Liver (tissue), 9 donors: ENCODE results near the gene PLEKHN1. TPM values are rescaled to one million over a fixed set of nuclear protein-coding genes. Genes with fewer than 3 reads are reported as not detected.

Experiments
- DNase-seq: peaks from one replicate; pipeline ENCODE4 v3.0.0-alpha.2; 2017; ENCODE audit warnings: low spot score
- H3K27ac ChIP-seq, 2 donors: one replicate each; pipeline ENCODE4 v1.7.0; 2013; ENCODE audit warnings: inconsistent platforms in 2 of 2, low read length in 2 of 2, control low read depth in 1 of 2, low read depth in 1 of 2, mild to moderate bottlenecking in 1 of 2
- H3K27me3 ChIP-seq, 4 donors: one replicate each; pipeline versions ENCODE4 v1.6.1 to v1.7.0; 2013; ENCODE audit warnings: low read length in 3 of 4, inconsistent platforms in 1 of 4, mild to moderate bottlenecking in 1 of 4, moderate library complexity in 1 of 4; ENCODE audit not compliant: control insufficient read depth in 4 of 4, insufficient read depth in 4 of 4
- H3K36me3 ChIP-seq, 4 donors: one replicate each; pipeline versions ENCODE4 v1.6.1 to v1.7.0; 2013; ENCODE audit warnings: low read length in 3 of 4, mild to moderate bottlenecking in 3 of 4, low read depth in 1 of 4, moderate library complexity in 1 of 4; ENCODE audit not compliant: control insufficient read depth in 4 of 4, insufficient read depth in 3 of 4
- H3K4me1 ChIP-seq, 4 donors: one replicate each; pipeline versions ENCODE4 v1.6.1 to v1.7.0; 2013; ENCODE audit warnings: low read length in 3 of 4, mild to moderate bottlenecking in 3 of 4, moderate library complexity in 1 of 4; ENCODE audit not compliant: control insufficient read depth in 4 of 4, insufficient read depth in 4 of 4
- H3K4me3 ChIP-seq, 3 donors: one replicate each; pipeline versions ENCODE4 v1.6.1 to v1.7.0; 2013; ENCODE audit warnings: low read length in 3 of 3, control low read depth in 1 of 3, low read depth in 1 of 3, mild to moderate bottlenecking in 1 of 3
- H3K9ac ChIP-seq, 2 donors: one replicate each; pipeline ENCODE4 v1.7.0; 2013; ENCODE audit warnings: low read length in 2 of 2, mild to moderate bottlenecking in 2 of 2, moderate library complexity in 2 of 2, control low read depth in 1 of 2, low read depth in 1 of 2
- H3K9me3 ChIP-seq, 4 donors: one replicate each; pipeline versions ENCODE4 v1.6.1 to v1.7.0; 2013; ENCODE audit warnings: low read length in 3 of 4; ENCODE audit not compliant: control insufficient read depth in 4 of 4
- EGR1 ChIP-seq, 2 donors: IDR thresholded peaks; 2 replicates each; pipeline ENCODE4 v1.6.1; 2016 to 2018; ENCODE audit warnings: antibody characterized with exemption in 2 of 2, low read depth in 2 of 2
- FOXA1 ChIP-seq: IDR thresholded peaks from 2 replicates; pipeline ENCODE4 v1.6.1; 2016; ENCODE audit warnings: antibody characterized with exemption
- FOXA2 ChIP-seq: IDR thresholded peaks from 2 replicates; pipeline ENCODE4 v1.6.1; 2016; ENCODE audit warnings: antibody characterized with exemption
- HNF4A ChIP-seq, 2 donors: conservative IDR thresholded peaks; 2 replicates each; pipeline ENCODE4 v1.6.1; 2016; ENCODE audit warnings: antibody characterized with exemption in 2 of 2, mild to moderate bottlenecking in 2 of 2
- HNF4G ChIP-seq: IDR thresholded peaks from 2 replicates; pipeline ENCODE4 v1.6.1; 2016; ENCODE audit warnings: antibody characterized with exemption
- RAD21 ChIP-seq, 2 donors: IDR thresholded peaks; 2 replicates each; pipeline ENCODE4 v1.6.1; 2016; ENCODE audit warnings: antibody characterized with exemption in 2 of 2, mild to moderate bottlenecking in 2 of 2
- REST ChIP-seq: IDR thresholded peaks from 2 replicates; pipeline ENCODE4 v1.6.1; 2016; ENCODE audit warnings: antibody characterized with exemption, mild to moderate bottlenecking
- RXRA ChIP-seq, 2 donors: IDR thresholded peaks; 2 replicates each; pipeline ENCODE4 v1.6.1; 2017 to 2018; ENCODE audit warnings: antibody characterized with exemption in 2 of 2, mild to moderate bottlenecking in 1 of 2
- SP1 ChIP-seq: IDR thresholded peaks from 2 replicates; pipeline ENCODE4 v1.6.1; 2018; ENCODE audit warnings: antibody characterized with exemption, mild to moderate bottlenecking
- TAF1 ChIP-seq: conservative IDR thresholded peaks from 2 replicates; pipeline ENCODE4 v1.6.1; 2016; ENCODE audit warnings: antibody characterized with exemption, mild to moderate bottlenecking
- YY1 ChIP-seq: IDR thresholded peaks from 2 replicates; pipeline ENCODE4 v1.6.1; 2016; ENCODE audit warnings: antibody characterized with exemption, mild to moderate bottlenecking
- ZBTB33 ChIP-seq: IDR thresholded peaks from 2 replicates; pipeline ENCODE4 v1.6.1; 2016; ENCODE audit warnings: antibody characterized with exemption
- WGBS: extraction: QIAGEN DNeasy Blood & Tissue Kit; methylation state at CpG from one replicate; pipeline ENCODE4 v1.1.7; 2013; 5-methylcytosine and 5-hydroxymethylcytosine counted together
- polyA plus RNA-seq, 2 donors: library from polyadenylated mRNA; stranded (reverse) in 1 of 2; unstranded in 1 of 2; fragments of 200-250 nt in 1 of 2; fragments of >200 nt in 1 of 2; fragmentation: Nextera tagmentation in 1 of 2; extraction: Ambion mirVana in 1 of 2; gene quantifications; one replicate each; pipeline versions ENCODE4 v1.2.1 to v1.2.3, GENCODE V29; 2013 to 2015
- total RNA-seq, 2 donors: library from RNA; depleted of rRNA; stranded (reverse); fragments of >200 nt; gene quantifications; one replicate each; pipeline ENCODE4 v1.2.3, GENCODE V29; 2014
- TF ChIP-seq, protein P1 (sequence below): fragments of 150-350 bp; IDR thresholded peaks from 2 replicates; pipeline ENCODE4 v1.5.1; 2017; ENCODE audit warnings: improper control_type of control experiment, low read depth, low read length; ENCODE audit not compliant: missing input control
- TF ChIP-seq, protein P2 (sequence below): IDR thresholded peaks from 2 replicates; pipeline ENCODE4 v1.6.1; 2016; ENCODE audit warnings: antibody characterized with exemption
- TF ChIP-seq, protein P3 (sequence below): IDR thresholded peaks from 2 replicates; pipeline ENCODE4 v1.6.1; 2016; ENCODE audit warnings: antibody characterized with exemption
- donor health status: healthy.
- donor health status: healthy.
- donor health status: healthy.
- donor health status: healthy.
- donor health status: healthy.

The PLEKHN1 gene
- total and polyA plus RNA-seq, 4 donors, result 0.17 to 0.18 TPM; not detected in 2

DNA sequence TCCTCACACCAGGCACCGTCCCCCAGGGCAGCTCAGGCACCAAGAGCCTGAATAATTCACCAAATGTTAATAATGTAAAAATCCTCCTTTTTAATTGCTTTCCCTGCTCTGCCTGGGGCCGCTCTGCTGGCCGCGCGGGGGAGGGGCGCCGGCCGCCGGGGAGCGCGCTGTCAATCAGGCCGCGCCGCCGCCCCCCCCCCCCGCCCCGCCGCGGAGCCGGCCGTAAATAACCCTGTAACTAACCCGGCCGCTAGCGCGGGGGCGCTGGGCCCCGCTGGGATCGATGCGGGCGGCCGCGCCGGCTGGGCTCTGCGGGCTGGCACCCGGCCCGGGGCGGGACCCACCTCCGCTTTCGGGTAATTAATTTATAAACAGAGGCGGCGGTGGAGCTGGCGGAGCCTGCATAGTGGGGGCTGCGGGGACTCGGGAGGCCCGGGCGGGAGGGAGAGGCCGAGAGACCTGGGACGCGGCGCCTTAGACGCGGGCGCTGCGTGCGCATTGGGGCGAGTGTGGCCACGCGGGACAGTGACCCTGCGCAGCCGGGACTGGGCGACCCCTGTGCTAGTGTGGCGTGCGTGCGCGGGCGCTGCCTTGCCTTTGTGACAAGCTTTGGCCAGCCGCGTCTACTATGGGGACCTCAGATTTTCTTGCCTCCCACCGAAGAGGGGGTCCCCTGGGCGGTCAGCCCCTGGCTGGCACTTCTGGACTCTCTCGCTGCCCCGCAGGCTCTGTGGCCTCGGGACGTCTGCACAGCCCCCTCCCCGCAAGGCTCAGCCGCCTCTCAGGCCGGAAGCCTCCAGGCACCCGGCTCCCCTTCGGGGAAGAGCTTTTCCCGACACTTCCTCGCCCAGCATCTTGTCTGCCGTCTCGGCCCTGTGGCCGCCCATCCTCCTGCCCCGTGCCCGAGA, 25.9 kb upstream of the PLEKHN1 start:
- Histone ChIP-seq H3K9ac (no peak overlapping the region), H3K27me3 (peaks cover 0 to 2% (median 0%) of the 10 kb centered on the region in 4 donors), H3K36me3 (peaks cover 0 to 6% (median 2%) of the 10 kb centered on the region in 4 donors), H3K9me3 (no peaks in the 10 kb centered on the region), H3K4me3 (peak overlapping the region in 1 of 3 donors; percentile 50), H3K4me1 (peaks cover 15 to 41% (median 22%) of the 10 kb centered on the region in 4 donors), H3K27ac (peak overlapping the region; percentile 25 to 78)
- TF ChIP-seq, protein P1, sequence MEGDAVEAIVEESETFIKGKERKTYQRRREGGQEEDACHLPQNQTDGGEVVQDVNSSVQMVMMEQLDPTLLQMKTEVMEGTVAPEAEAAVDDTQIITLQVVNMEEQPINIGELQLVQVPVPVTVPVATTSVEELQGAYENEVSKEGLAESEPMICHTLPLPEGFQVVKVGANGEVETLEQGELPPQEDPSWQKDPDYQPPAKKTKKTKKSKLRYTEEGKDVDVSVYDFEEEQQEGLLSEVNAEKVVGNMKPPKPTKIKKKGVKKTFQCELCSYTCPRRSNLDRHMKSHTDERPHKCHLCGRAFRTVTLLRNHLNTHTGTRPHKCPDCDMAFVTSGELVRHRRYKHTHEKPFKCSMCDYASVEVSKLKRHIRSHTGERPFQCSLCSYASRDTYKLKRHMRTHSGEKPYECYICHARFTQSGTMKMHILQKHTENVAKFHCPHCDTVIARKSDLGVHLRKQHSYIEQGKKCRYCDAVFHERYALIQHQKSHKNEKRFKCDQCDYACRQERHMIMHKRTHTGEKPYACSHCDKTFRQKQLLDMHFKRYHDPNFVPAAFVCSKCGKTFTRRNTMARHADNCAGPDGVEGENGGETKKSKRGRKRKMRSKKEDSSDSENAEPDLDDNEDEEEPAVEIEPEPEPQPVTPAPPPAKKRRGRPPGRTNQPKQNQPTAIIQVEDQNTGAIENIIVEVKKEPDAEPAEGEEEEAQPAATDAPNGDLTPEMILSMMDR, result no peak
- TF ChIP-seq FOXA2 (no peak), REST (no peak), FOXA1 (no peak), YY1 (no peak), ZBTB33 (no peak), TAF1 (no peak), RAD21 (IDR thresholded peaks at IDR 0.05) (no peak)
- TF ChIP-seq, protein P2, sequence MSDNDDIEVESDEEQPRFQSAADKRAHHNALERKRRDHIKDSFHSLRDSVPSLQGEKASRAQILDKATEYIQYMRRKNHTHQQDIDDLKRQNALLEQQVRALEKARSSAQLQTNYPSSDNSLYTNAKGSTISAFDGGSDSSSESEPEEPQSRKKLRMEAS, result no peak
- under 1% methylated on average over 86 of the region's 86 CpGs for WGBS
- DNase-seq, result no peak

DNA sequence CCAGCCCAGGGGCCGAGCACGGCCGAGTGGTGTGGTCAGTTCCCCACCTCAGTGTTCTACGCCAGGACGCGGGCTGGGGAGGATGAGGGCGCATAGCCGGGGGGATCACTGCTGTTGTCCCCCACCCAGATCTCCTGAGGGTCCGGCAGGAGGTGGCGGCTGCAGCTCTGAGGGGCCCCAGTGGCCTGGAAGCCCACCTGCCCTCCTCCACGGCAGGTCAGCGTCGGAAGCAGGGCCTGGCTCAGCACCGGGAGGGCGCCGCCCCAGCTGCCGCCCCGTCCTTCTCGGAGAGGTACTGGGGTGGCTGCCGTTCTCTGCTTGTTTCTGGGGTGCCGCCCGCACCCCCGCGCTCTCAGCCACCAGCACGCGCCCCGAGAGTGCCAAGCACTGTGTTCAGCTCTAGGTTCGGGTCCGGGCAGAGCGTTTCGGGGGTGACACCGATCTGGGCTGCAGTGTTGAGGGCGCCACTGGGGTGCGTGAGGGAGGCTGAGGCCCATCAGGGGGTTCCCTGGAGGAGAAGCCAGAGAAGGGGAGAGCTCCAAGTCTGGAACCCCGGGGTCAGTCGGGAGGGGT, 25.2 kb upstream of the PLEKHN1 start:
- Histone ChIP-seq H3K9me3 (no peaks in the 10 kb centered on the region), H3K27ac (peak overlapping the region; percentile 25 to 78), H3K27me3 (peaks cover 0 to 2% (median 0%) of the 10 kb centered on the region in 4 donors), H3K9ac (no peak overlapping the region), H3K4me3 (peak overlapping the region in 1 of 3 donors; percentile 50), H3K36me3 (peaks cover 0 to 13% (median 3%) of the 10 kb centered on the region in 4 donors), H3K4me1 (peaks cover 15 to 35% (median 21%) of the 10 kb centered on the region in 4 donors)
- no peak for DNase-seq
- 5% methylated on average over 36 of the region's 36 CpGs for WGBS
- no peak for TF ChIP-seq EGR1 (IDR thresholded peaks at IDR 0.05; ENCODE audit: low read depth in 2 of 2)
- TF ChIP-seq HNF4G, result no peak
- TF ChIP-seq HNF4A (conservative IDR thresholded peaks at IDR 0.05), result no peak
- no peak for TF ChIP-seq YY1
- TF ChIP-seq, protein P1, result no peak
- TF ChIP-seq FOXA1, result no peak
- TF ChIP-seq, protein P3, sequence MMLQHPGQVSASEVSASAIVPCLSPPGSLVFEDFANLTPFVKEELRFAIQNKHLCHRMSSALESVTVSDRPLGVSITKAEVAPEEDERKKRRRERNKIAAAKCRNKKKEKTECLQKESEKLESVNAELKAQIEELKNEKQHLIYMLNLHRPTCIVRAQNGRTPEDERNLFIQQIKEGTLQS, result no peak
- TF ChIP-seq REST, result no peak
- no peak for TF ChIP-seq SP1
- no peak for TF ChIP-seq RXRA (IDR thresholded peaks at IDR 0.05)
